GM21447 (cell line): ENCODE data around the gene GNAT1.
A peak's percentile ranks its signal among the peaks of the same experiment; 100 is the strongest.

Experiments
- ATAC-seq: cut with Tn5 transposase; IDR thresholded peaks from one replicate; pipeline ENCODE4 v1.9.1; 2021; ENCODE audit not compliant: unreplicated experiment

GNAT1 gene

DNA sequence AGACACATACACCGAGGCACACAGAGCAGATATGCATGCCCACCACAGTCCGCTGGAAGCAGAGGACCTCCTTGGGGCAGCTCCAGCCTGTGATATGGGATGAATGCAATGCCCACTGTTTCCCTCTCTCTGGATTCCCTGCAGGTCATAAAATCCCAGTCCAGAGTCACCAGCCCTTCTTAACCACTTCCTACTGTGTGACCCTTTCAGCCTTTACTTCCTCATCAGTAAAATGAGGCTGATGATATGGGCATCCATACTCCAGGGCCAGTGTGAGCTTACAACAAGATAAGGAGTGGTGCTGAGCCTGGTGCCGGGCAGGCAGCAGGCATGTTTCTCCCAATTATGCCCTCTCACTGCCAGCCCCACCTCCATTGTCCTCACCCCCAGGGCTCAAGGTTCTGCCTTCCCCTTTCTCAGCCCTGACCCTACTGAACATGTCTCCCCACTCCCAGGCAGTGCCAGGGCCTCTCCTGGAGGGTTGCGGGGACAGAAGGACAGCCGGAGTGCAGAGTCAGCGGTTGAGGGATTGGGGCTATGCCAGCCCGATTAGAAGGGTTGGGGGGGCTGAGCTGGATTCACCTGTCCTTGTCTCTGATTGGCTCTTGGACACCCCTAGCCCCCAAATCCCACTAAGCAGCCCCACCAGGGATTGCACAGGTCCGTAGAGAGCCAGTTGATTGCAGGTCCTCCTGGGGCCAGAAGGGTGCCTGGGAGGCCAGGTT, at the start of gene GNAT1:
GNAT1 (plus strand) TSS at position 675 of the 725 bp plus-strand sequence. CDS start 116 bp downstream, outside the sequence.
- no peak for ATAC-seq

GRCh38 chr3:50146316-50146901, 45.0 kb upstream of the GNAT1 start:
- no peak for ATAC-seq

DNA sequence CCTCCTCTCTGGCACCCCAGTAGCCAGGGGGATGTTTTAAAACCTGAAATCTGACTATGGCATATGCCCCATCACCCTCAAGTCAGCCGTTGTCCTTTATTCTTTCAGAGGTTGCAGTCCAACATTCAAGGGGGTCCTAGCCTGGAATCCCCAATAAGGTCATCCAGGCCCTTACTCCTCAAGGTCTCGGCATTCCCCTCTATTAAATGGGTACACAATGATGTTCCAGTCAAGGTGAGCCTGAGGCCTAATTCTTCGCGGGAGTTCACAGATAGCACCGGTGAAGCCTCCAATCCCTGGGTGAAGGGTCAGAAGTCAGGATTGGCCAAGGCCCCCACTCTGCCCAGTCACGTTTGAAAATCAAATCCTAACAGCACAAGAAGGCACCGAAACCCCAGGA, 44.4 kb upstream of the GNAT1 start:
- ATAC-seq = no peak

DNA sequence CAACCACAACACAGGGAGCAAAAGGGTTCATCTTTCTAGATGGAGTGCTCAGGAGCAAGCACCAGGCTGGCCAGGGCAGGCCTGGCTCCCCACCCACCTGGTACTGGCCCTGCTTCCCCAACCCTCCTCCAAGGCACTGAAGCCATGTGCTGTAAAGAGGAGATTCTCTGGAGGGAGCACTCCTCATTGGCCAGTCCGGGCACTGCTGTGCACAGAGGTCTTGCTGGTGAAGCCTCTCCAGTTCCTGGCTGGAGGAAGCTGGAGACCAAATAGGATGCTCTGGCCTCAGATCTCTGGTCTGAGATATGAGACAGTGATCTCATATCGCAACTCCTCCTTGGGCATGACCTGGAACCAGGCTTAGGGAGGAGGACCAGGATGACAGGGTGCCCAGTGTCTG, 44.0 kb upstream of the GNAT1 start:
- no peak for ATAC-seq

- no peak for ATAC-seq
Observed at GRCh38 chr3:50147861-50148260, 43.5 kb upstream of the GNAT1 start.

DNA sequence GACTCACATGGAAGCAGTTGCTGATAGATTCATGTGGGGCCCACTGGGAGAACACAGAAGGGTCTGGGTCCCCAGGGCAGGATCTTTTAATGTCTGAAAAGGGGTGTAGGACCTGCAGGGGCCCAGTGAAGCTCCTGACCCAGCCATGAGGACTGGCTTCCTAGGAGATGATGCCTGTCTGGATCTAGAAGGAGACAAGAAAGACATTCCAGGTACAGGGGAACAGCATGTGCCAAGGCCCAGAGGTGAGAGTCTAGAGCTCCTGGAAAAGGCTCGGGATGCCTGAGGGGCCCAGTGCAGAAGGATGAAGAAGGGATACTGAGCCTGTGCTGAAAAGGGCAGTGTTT, 41.0 kb upstream of the GNAT1 start:
- no peak for ATAC-seq

GRCh38 chr3:50150863-50151686, 40.3 kb upstream of the GNAT1 start:
- ATAC-seq = no peak

- ATAC-seq = no peak
Observed at GRCh38 chr3:50151728-50152127, 39.7 kb upstream of the GNAT1 start.

- ATAC-seq = no peak
Observed at GRCh38 chr3:50153782-50154475, 37.5 kb upstream of the GNAT1 start.

DNA sequence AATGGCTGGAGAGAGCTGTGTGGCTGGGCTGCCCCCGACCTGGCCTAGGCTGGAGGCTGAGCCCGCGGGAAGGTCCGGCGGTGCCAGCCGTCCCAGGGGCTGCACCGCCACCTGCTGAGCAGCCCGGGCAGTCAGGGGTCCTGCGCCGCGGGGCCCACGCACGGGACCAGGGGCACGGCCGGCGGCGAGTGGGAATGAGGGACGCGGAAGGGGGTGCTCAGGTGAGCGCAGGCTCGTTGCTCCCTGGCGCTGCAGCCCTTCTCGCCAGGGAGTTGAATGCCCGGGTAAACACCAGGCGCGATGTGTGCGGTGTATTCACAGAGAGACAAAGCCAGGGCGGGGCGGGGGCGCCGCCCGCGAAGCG, 37.0 kb upstream of the GNAT1 start:
- peak; percentile 16 for ATAC-seq

GRCh38 chr3:50154840-50155490, 36.4 kb upstream of the GNAT1 start, which contains the start of gene SEMA3F:
TSS of gene SEMA3F (plus strand) at chr3:50155324. CDS start at chr3:50159623, 4,299 bp downstream.
- peak; percentile 69 for ATAC-seq

DNA sequence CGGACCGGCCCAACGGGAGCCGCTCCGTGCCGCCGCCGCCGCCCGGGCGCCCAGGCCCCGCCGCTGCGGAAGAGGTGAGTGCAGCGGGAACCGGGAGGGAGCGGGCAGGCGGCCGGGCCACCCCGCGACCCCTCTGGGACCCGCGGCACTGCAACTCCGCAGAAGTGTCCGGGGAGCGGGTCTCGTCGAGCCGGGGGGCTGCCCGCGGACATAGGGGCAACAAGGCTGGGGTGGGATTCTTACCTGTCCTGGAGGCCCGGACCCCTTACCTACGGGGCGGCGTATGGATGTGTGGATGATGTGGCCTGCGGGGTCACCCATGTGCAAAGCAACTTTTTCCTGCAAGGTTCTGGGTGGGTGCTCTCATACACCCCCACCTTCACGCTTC, 35.9 kb upstream of the GNAT1 start:
- ATAC-seq = peak; percentile 10

DNA sequence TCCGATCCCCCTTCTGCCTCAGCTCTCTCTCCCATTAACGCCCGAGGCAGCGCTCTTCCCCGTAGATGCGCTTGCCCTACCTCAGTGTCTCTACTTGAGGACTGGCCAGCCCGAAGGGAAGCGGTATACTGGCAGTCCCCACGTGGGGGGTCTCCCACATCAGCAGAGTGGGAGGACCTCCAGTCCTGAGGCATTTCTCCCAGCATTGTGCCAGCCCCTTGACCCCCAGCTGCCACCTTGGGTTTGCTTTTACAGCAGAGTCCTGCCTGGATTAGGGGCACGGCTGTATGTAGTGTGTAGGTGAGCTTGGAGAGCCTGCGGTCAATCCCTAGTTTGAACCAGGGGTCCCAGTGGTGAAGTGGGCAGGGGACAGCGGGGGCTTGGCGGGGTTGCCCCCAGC, 35.5 kb upstream of the GNAT1 start:
- no peak for ATAC-seq

- ATAC-seq = no peak
Observed at GRCh38 chr3:50156549-50157493, 34.6 kb upstream of the GNAT1 start.

DNA sequence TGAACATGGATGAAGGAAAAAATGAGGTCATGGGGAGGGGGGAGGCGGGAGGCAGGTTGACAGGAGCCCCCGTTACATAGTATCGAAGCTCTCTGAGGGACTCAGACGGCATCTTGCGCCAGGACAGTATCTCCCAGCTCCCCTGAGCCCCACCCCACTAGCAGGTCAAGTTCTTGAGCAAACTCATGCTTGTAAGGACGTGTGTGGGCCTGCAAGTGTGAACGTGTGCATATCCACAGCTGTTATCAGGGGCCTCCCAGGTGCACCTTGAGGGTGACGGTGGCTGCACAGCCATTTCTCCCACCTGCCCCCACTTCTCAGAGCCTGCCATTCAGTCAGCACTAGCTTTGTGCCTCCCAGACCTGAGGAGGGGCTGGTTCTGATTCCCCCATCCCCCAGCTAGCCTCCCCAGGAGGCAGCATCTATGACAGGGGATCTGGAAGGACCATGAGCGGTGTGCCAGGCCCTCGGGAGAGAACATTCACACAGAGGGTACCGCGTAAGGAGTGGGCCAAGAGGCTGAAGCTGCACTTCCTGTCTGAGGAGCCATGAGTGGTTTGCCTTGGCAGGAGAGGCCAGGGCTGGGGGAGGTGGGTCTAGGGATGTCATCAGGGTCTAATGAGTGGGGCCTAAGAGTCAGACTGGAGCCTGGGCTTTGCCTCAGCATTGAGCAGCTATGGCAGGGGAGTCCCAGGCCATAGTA, 33.4 kb upstream of the GNAT1 start:
- no peak for ATAC-seq

- no peak for ATAC-seq
Observed at GRCh38 chr3:50158530-50159146, 32.8 kb upstream of the GNAT1 start.

DNA sequence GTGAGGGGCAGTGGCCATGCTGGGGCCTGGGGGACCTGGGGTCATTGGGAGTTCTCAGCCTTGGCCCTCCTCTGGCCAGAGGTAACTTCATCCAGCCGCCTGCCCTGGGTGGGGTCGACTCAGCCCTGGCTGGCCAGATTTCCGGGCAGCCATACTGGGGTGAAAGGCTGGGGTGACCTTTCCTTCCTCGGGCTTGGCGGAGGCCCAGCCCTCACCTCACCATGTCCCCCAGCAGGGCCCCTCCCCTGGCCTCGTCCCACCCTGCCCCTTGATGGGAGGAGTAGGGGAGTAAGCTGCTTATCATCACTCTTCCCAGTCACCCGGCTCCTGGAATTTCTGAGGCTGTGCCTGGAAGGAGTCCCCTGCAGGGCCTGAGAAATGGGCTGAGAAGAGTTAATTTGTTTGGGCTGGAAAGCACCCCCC, 30.8 kb upstream of the GNAT1 start:
- ATAC-seq = no peak

DNA sequence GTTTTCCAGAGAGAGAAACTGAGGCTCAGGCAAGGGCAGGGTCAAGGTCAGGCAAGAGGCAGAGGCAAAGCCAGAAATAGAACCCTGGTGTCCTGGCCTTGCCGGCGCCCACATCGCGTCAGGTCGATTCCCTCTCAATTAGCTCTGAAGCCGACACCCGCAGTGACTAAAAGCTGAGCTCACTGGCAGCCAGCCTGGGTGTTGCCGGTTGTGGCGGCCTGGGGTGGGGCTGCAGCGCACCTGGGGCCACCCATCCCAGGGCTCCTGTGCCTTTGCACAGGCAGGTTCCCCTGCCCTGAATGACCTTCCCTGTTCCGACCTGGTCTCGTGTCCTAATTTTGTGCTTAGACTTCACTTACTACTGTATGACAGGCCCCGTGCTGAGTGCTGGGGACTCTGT, 30.1 kb upstream of the GNAT1 start:
- ATAC-seq = no peak
